Glutamatergic neuron (in vitro differentiated cells): ENCODE data around the gene PTGFRN. TPM values are rescaled to one million over a fixed set of nuclear protein-coding genes. Genes with fewer than 3 reads are reported as not detected.

Experiments
- DNase-seq: peaks from one replicate; pipeline ENCODE4 v3.0.0; 2022
- H3K27ac Mint-ChIP-seq: one replicate; pipeline ENCODE4 v1.8.0; 2020; ENCODE audit warnings: mild to moderate bottlenecking, mixed read lengths, inconsistent platforms; ENCODE audit not compliant: unreplicated experiment
- H3K27me3 Mint-ChIP-seq: one replicate; pipeline ENCODE4 v1.8.0; 2020; ENCODE audit warnings: mild to moderate bottlenecking, moderate library complexity, mixed read lengths, inconsistent platforms; ENCODE audit not compliant: unreplicated experiment
- H3K36me3 Mint-ChIP-seq: one replicate; pipeline ENCODE4 v1.8.0; 2020; ENCODE audit warnings: mild to moderate bottlenecking, mixed read lengths, inconsistent platforms; ENCODE audit not compliant: unreplicated experiment
- H3K4me1 Mint-ChIP-seq: one replicate; pipeline ENCODE4 v1.8.0; 2020; ENCODE audit warnings: mild to moderate bottlenecking, low read depth, mixed read lengths, inconsistent platforms; ENCODE audit not compliant: unreplicated experiment
- H3K4me3 Mint-ChIP-seq: one replicate; pipeline ENCODE4 v1.8.0; 2020; ENCODE audit warnings: mild to moderate bottlenecking, mixed read lengths, inconsistent platforms; ENCODE audit not compliant: unreplicated experiment
- H3K9me3 Mint-ChIP-seq: one replicate; pipeline ENCODE4 v1.8.0; 2020; ENCODE audit warnings: mild to moderate bottlenecking, moderate library complexity, mixed read lengths, inconsistent platforms; ENCODE audit not compliant: unreplicated experiment
- total RNA-seq: library from RNA; stranded (reverse); fragmentation: NEBNext Ultra II Directional; extraction: Animal tissue kit (Norgen Biotek cat#: 25700); gene quantifications from one replicate; pipeline ENCODE4 v1.2.1, GENCODE V29; 2021; ENCODE audit not compliant: unreplicated experiment
- TF ChIP-seq, protein P1 (sequence below): fragments of 200-600 bp; sonication (generic); IDR thresholded peaks from one replicate; pipeline ENCODE4 v1.5.0; 2021; ENCODE audit not compliant: partially characterized antibody, unreplicated experiment

Gene PTGFRN
- total RNA-seq, 1 donor from 2014 or later = 61.2 TPM

DNA sequence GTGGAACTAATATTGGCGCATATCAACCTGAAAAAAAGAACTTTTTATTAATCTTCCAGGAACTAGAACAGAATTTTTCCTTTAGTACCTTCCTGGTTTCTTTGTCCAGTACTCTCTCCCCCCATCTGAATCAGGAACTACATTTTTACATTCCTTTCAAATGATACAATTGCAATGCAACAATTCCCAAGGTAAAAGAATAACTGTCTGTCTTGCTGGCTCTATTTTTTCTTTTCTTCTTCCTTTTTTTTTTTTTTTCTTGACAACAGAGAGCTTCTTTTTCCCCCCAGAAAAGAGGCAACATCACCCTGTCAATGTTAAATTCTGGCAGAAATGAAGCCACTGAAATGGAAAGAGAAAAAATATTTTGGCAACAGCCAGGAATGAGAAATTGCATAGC is 87.3 kb downstream of the PTGFRN start:
- DNase-seq = no peak
- Mint-ChIP-seq H3K27me3 (no peaks in the 10 kb centered on the region), H3K4me3 (no peak overlapping the region), H3K36me3 (peaks cover 23% of the 10 kb centered on the region), H3K9me3 (peaks cover 2% of the 10 kb centered on the region), H3K27ac (no peak overlapping the region), H3K4me1 (no peaks in the 10 kb centered on the region)
- TF ChIP-seq, protein P1, sequence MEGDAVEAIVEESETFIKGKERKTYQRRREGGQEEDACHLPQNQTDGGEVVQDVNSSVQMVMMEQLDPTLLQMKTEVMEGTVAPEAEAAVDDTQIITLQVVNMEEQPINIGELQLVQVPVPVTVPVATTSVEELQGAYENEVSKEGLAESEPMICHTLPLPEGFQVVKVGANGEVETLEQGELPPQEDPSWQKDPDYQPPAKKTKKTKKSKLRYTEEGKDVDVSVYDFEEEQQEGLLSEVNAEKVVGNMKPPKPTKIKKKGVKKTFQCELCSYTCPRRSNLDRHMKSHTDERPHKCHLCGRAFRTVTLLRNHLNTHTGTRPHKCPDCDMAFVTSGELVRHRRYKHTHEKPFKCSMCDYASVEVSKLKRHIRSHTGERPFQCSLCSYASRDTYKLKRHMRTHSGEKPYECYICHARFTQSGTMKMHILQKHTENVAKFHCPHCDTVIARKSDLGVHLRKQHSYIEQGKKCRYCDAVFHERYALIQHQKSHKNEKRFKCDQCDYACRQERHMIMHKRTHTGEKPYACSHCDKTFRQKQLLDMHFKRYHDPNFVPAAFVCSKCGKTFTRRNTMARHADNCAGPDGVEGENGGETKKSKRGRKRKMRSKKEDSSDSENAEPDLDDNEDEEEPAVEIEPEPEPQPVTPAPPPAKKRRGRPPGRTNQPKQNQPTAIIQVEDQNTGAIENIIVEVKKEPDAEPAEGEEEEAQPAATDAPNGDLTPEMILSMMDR = no peak

DNA sequence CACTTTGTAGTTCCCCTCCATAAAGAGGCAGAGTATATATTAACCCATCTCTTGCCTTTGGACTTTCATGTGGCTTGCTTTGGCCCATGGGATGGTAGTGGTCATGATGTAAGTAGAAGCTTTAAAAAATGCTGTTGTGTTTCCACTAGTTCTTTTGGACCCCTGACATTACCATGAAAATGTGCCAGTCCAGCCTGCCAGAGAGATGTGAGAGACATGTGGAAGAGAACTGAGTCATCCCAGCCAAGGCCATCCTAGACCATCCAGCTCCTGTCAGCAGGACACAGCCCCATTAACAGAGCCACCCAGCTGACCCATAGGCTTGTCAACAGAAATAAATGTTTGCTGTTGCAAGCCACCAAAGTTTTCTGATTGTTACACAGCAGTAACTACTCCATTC is 87.9 kb downstream of the PTGFRN start:
- no peak for DNase-seq
- Mint-ChIP-seq H3K9me3 (peaks cover under 1% of the 10 kb centered on the region), H3K27me3 (no peaks in the 10 kb centered on the region), H3K36me3 (peaks cover 21% of the 10 kb centered on the region), H3K4me3 (no peak overlapping the region), H3K4me1 (no peaks in the 10 kb centered on the region), H3K27ac (no peak overlapping the region)
- TF ChIP-seq, protein P1 = no peak

DNA sequence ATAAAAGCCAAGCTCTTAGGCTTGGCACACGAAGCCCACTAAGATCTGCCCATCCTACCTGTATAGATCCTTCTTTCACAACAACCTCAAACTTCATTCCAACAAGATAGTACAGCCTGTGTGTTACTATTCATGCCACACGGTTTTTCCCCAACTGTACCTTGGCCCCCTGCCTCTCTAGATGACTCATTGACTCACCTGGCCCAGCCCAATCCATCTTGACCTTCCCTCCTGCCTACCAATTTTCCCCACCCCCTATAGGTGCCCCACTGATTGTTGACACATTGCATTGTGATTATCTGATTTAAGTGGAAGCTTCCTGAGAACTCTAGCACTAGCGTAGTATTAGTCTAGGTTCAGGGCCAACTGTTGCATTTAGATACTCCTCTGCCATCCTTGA is 89.9 kb downstream of the PTGFRN start:
- Mint-ChIP-seq H3K4me1 (peaks cover 3% of the 10 kb centered on the region), H3K9me3 (no peaks in the 10 kb centered on the region), H3K27ac (no peak overlapping the region), H3K4me3 (no peak overlapping the region), H3K27me3 (no peaks in the 10 kb centered on the region), H3K36me3 (peaks cover 11% of the 10 kb centered on the region)
- DNase-seq = no peak
- TF ChIP-seq, protein P1 = no peak

DNA sequence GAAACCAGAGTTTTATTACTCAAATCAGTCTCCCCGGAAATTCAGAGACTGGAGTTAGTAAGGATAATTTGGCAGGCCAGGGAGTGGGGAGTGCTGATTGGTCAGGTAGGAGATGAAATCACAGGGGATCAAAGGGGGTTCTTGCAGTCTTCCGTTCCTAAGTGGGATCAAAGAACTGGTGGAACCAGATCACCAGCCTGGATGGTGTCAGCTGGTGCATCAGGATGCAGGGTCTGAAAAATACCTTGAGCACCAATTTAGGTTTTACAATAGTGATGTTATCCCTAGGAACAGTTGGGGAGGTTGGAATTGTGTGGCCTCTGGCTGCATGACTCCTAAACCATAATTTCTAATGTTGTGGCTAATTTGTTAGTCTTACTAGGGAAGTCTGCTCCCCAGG is 90.4 kb downstream of the PTGFRN start:
- Mint-ChIP-seq H3K36me3 (peaks cover 6% of the 10 kb centered on the region), H3K27ac (no peak overlapping the region), H3K4me3 (no peak overlapping the region), H3K4me1 (peaks cover 3% of the 10 kb centered on the region), H3K9me3 (no peaks in the 10 kb centered on the region), H3K27me3 (no peaks in the 10 kb centered on the region)
- TF ChIP-seq, protein P1 = no peak
- no peak for DNase-seq

DNA sequence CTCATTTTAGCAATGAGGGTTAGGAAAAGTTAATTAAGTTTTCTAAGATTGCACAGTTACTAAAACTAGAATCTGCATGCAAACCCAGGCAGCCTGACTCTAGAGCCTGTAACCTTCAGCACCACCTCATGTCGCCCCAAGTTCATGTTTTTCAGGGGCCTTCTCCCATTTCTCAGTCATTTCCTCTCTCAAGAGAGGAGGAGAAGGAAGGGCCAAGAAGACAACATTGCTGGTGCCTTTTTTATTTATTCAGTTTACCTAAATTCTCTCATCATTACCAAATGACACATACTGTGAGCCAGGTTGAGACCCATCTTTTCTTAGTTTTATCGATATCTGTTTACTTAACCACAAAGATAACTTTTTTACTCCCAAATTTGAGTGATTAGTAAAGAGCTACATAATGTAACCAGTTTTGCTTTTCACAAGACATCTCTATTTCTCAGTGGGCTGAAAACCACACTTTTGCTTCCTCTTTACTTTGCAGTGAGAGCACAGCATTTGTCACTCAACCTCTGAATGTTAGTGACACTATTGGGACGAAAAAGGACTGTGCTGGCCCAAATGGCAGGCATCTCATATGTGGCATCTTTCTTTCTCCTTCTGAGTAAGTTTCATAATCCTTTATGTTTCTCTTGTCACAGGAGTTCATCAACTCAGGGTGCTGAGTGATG is 91.7 kb downstream of the PTGFRN start, which contains the start of gene CD101:
Gene CD101, plus strand, starts transcription at position 507 of the 674 bp plus-strand sequence. Its CDS starts 58 bp downstream, at position 565.
- no peaks in the 10 kb centered on the region for H3K27me3 Mint-ChIP-seq
- H3K9me3 Mint-ChIP-seq = no peaks in the 10 kb centered on the region
- no peak within 1 kb of the TSS for H3K4me3 Mint-ChIP-seq
- TF ChIP-seq, protein P1 = no peak
- peaks cover 3% of the 10 kb centered on the region for H3K4me1 Mint-ChIP-seq
- no peak within 1 kb of the TSS for H3K27ac Mint-ChIP-seq
- H3K36me3 Mint-ChIP-seq = no peaks in the 10 kb centered on the region
- DNase-seq = no peak
